Measurements from ENCODE around the gene MCIDAS. TPM values are rescaled to one million over a fixed set of nuclear protein-coding genes. Genes with fewer than 3 reads are reported as not detected.
A peak's percentile ranks its signal among the peaks of the same experiment; 100 is the strongest.

The MCIDAS gene
- total and polyA plus RNA-seq, 2 of the 8 experiments (the other 6 are each of a cell fraction or from before 2014, with no cell fraction given): 0.15 TPM; not detected in 1

- Histone ChIP-seq H3K4ac (replicated peaks; ENCODE audit: insufficient read length, low read depth, low read length) (no peak overlapping the region), H2BK120ac (replicated peaks; ENCODE audit: low read depth, low read length) (no peak overlapping the region), H4K20me1 (replicated peaks in 1 of 2; ENCODE audit: control insufficient read depth in 1 of 2, insufficient read depth in 2 of 2, low read length in 2 of 2) (peaks cover 3 to 21% of the 10 kb centered on the region in 2 experiments), H3K9me3 (ENCODE audit: insufficient read depth in 2 of 2, low read depth in 1 of 2, low read length in 1 of 2) (no peaks in the 10 kb centered on the region), H3K27me3 (replicated peaks in 1 of 4; ENCODE audit: control insufficient read depth in 3 of 4, extremely low read depth in 1 of 4, insufficient read depth in 3 of 4, low read length in 3 of 4) (peaks cover 46 to 62% (median 59%) of the 10 kb centered on the region in 4 experiments), H3K4me2 (ENCODE audit: insufficient read depth in 1 of 2, low read depth in 2 of 2, low read length in 2 of 2) (peak overlapping the region; percentile 72 to 96), H3K27ac (ENCODE audit: low read depth, low read length) (no peak overlapping the region), H4K91ac (replicated peaks; ENCODE audit: insufficient read length, low read length) (peak overlapping the region; percentile 67), H3K23ac (ENCODE audit: insufficient read length) (peak overlapping the region; percentile 24), H2BK20ac (ENCODE audit: low read length) (no peak overlapping the region), H3K79me2 (ENCODE audit: control insufficient read depth in 1 of 2, insufficient read depth in 2 of 2, low read length in 2 of 2) (no peaks in the 10 kb centered on the region), H3K56ac (replicated peaks; ENCODE audit: insufficient read length, low read depth, low read length) (peak overlapping the region; percentile 5), H3K9ac (replicated peaks in 1 of 4; ENCODE audit: extremely low read depth in 1 of 4, low read depth in 3 of 4, low read length in 3 of 4) (no peak overlapping the region), H3K4me3 (ENCODE audit: extremely low read depth in 1 of 4, insufficient read depth in 2 of 4, low read depth in 3 of 4, low read length in 4 of 4) (peak overlapping the region; percentile 35 to 68 (median 60)), H3K23me2 (ENCODE audit: low read depth, low read length) (peaks cover 5% of the 10 kb centered on the region; the same call in 1 of the 2 replicates), H3K18ac (ENCODE audit: extremely low read depth, low read length) (no peak overlapping the region; the same call in 1 of the 2 replicates), H4K8ac (ENCODE audit: extremely low read depth, insufficient read depth, low read length) (peak overlapping the region; percentile 57), H2BK12ac (ENCODE audit: low read depth, low read length) (no peak overlapping the region), H2BK15ac (ENCODE audit: low read length) (peak overlapping the region; percentile 29; the same call in 1 of the 2 replicates), H2AK5ac (ENCODE audit: low read depth, low read length) (no peak overlapping the region), H2BK5ac (ENCODE audit: low read depth, low read length) (no peak overlapping the region), H3K79me1 (ENCODE audit: low read depth, low read length) (no peaks in the 10 kb centered on the region), H3K4me1 (replicated peaks in 1 of 4; ENCODE audit: control insufficient read depth in 3 of 4, insufficient read depth in 4 of 4, low read length in 3 of 4) (peaks cover 0 to 15% (median 5%) of the 10 kb centered on the region in 4 experiments; a peak in 6 of 7 replicates), H3K36me3 (ENCODE audit: control insufficient read depth in 2 of 4, insufficient read depth in 4 of 4, low read length in 3 of 4) (peaks cover 0 to 6% (median 0%) of the 10 kb centered on the region in 4 experiments; a peak in 1 of 8 replicates), H3K14ac (ENCODE audit: insufficient read length) (no peak overlapping the region), H2AFZ (ENCODE audit: low read length) (peak overlapping the region; percentile 83; the same call in 1 of the 2 replicates), H4K5ac (ENCODE audit: insufficient read length, low read depth, low read length) (no peak overlapping the region)
- CTCF ChIA-PET (ENCODE audit: partially characterized antibody): interaction anchor here (0.8 to 7.6 kb wide), 11 partner anchors 10 to 472 kb away, joined by 3 to 105 read pairs (median 5); partner anchors contain the start of gene CCNO
- peak in 1 of 2 experiments; percentile 81 for DNase-seq (ENCODE audit: low read depth in 1 of 2, low spot score in 2 of 2)
- 1% methylated on average over 56 of the region's 62 CpGs; no CpG with 5 or more reads in 1 of the 2 experiments for WGBS, 2 experiments (ENCODE audit: extremely low coverage in 1 of 2, insufficient coverage in 1 of 2, insufficient read length in 1 of 2, insufficient replicate concordance in 2 of 2, low coverage in 1 of 2, low lambda C conversion rate in 2 of 2, missing lambda C conversion rate in 1 of 2)
- no peak for FAIRE-seq
- POLR2A ChIA-PET (ENCODE audit: partially characterized antibody): interaction anchor here (1.0 to 2.8 kb wide), 4 partner anchors 11 to 49 kb away, joined by 3 to 21 read pairs (median 3); partner anchors contain the start of gene CCNO
- TF ChIP-seq YY1 (IDR thresholded peaks at IDR 0.05; ENCODE audit: low read depth, low read length): peak; percentile 64; the same call in 1 of the 2 replicates
- TF ChIP-seq CBX8 (IDR thresholded peaks at IDR 0.05; ENCODE audit: borderline replicate concordance, low read depth, low read length): no peak
- TF ChIP-seq SAP30 (IDR thresholded peaks at IDR 0.05; ENCODE audit: insufficient read depth, insufficient replicate concordance, low read length): no peak
- no peak for TF ChIP-seq SIRT6 (IDR thresholded peaks at IDR 0.05; ENCODE audit: low read length)
- peak in 1 of 2 experiments; percentile 78; a peak in 1 of 4 replicates for TF ChIP-seq HDAC2 (IDR thresholded peaks at IDR 0.05; ENCODE audit: borderline replicate concordance in 1 of 2, low read depth in 2 of 2, low read length in 2 of 2)
- TF ChIP-seq KDM4A (IDR thresholded peaks at IDR 0.05; ENCODE audit: low read depth, low read length, severe bottlenecking): peak; percentile 81
- TF ChIP-seq RAD21 (IDR thresholded peaks at IDR 0.05 in 1 of 2, conservative IDR thresholded peaks at IDR 0.05 in 1 of 2; ENCODE audit: low read depth in 2 of 2, low read length in 2 of 2): peak; percentile 27 to 53; a peak in 3 of 4 replicates
- TF ChIP-seq BRCA1 (IDR thresholded peaks at IDR 0.05; ENCODE audit: low read depth, low read length): no peak
- TF ChIP-seq CHD2 (IDR thresholded peaks at IDR 0.05; ENCODE audit: low read length): no peak
- 0 out of 2 replicates have a peak, but pooled peaks have one; percentile 3 for TF ChIP-seq TCF12 (IDR thresholded peaks at IDR 0.05; ENCODE audit: low read depth, low read length)
- TF ChIP-seq HDAC6 (IDR thresholded peaks at IDR 0.05; ENCODE audit: low read depth, low read length): no peak
Measured at GRCh38 chr5:55220433-55221185, 6.5 kb downstream of the MCIDAS start.

All from H1 (cell line).